GM19395 (cell line): ENCODE results near the gene SHQ1.

Experiments
- ATAC-seq: cut with Tn5 transposase; IDR thresholded peaks from one replicate; pipeline ENCODE4 v1.9.1; 2021; ENCODE audit warnings: mild to moderate bottlenecking, moderate library complexity; ENCODE audit not compliant: unreplicated experiment

The SHQ1 gene

GRCh38 chr3:72847751-72848702 lies at the start of gene SHQ1:
Gene SHQ1, minus strand, starts transcription at chr3:72848445. Its CDS starts 105 bp downstream, at chr3:72848340.
- ATAC-seq = peak; percentile 90

- ATAC-seq = no peak
These were observed 49.4 kb upstream of the SHQ1 start for GRCh38 chr3:72897758-72898007.

GRCh38 chr3:72896996-72897757 lies 48.9 kb upstream of the SHQ1 start:
- no peak for ATAC-seq

- no peak for ATAC-seq
These were observed 46.8 kb upstream of the SHQ1 start for GRCh38 chr3:72894976-72895552.

- no peak for ATAC-seq
These were observed 44.6 kb upstream of the SHQ1 start for GRCh38 chr3:72892870-72893269.

GRCh38 chr3:72892081-72892775 lies 44.0 kb upstream of the SHQ1 start:
- no peak for ATAC-seq

- ATAC-seq = no peak
These were observed 43.0 kb upstream of the SHQ1 start for GRCh38 chr3:72891053-72891855.

- ATAC-seq = no peak
These were observed 42.1 kb upstream of the SHQ1 start for GRCh38 chr3:72890166-72890925.

GRCh38 chr3:72889310-72890165 lies 41.3 kb upstream of the SHQ1 start:
- ATAC-seq = no peak

- ATAC-seq = no peak
These were observed 40.5 kb upstream of the SHQ1 start for GRCh38 chr3:72888546-72889309.

- peak; percentile 80 for ATAC-seq
These were observed 39.7 kb upstream of the SHQ1 start, which contains the start of gene GXYLT2 for GRCh38 chr3:72887705-72888545. Gene GXYLT2, plus strand, starts transcription at chr3:72888046. Its CDS starts 188 bp downstream, at chr3:72888234.

- ATAC-seq = no peak
These were observed 39.1 kb upstream of the SHQ1 start for GRCh38 chr3:72887343-72887704.

- ATAC-seq = no peak
These were observed 23.9 kb upstream of the SHQ1 start for GRCh38 chr3:72872183-72872582.

GRCh38 chr3:72862314-72863090 lies 14.3 kb upstream of the SHQ1 start:
- ATAC-seq = no peak

- ATAC-seq = no peak
These were observed 12.6 kb upstream of the SHQ1 start for GRCh38 chr3:72860846-72861245.

GRCh38 chr3:72860053-72860452 lies 11.8 kb upstream of the SHQ1 start:
- ATAC-seq = no peak
